HG03064 (cell line): ENCODE data around the gene UBE3A.

Experiments
- ATAC-seq: cut with Tn5 transposase; IDR thresholded peaks from one replicate; pipeline ENCODE4 v1.9.1; 2021; ENCODE audit warnings: low read depth; ENCODE audit not compliant: unreplicated experiment

UBE3A gene

GRCh38 chr15:25335279-25335678, 103.5 kb downstream of the UBE3A start:
- no peak for ATAC-seq

GRCh38 chr15:25333049-25333448, 105.8 kb downstream of the UBE3A start:
- no peak for ATAC-seq

- no peak for ATAC-seq
These were observed 106.5 kb downstream of the UBE3A start for GRCh38 chr15:25332306-25332705.

- ATAC-seq: no peak
These were observed 107.0 kb downstream of the UBE3A start for GRCh38 chr15:25331860-25332259.

GRCh38 chr15:25331404-25331803, 107.4 kb downstream of the UBE3A start:
- ATAC-seq: no peak

- no peak for ATAC-seq
These were observed 109.1 kb downstream of the UBE3A start for GRCh38 chr15:25329696-25330095.

- ATAC-seq: no peak
These were observed 111.1 kb downstream of the UBE3A start for GRCh38 chr15:25327686-25328085.

- no peak for ATAC-seq
These were observed 113.6 kb downstream of the UBE3A start for GRCh38 chr15:25325187-25325586.

- ATAC-seq: no peak
These were observed 115.4 kb downstream of the UBE3A start for GRCh38 chr15:25323420-25323819.

GRCh38 chr15:25287823-25288222, 151.0 kb downstream of the UBE3A start:
- no peak for ATAC-seq
